ENCODE measurements around the gene UBXN1.

The UBXN1 gene

GRCh38 chr11:62678770-62679696 is at the start of gene UBXN1:
TSS of gene UBXN1 (minus strand) at chr11:62679073. CDS start at chr11:62678923, 150 bp downstream.
- peak; percentile 62 to 66 for DNase-seq (ENCODE audit: low read depth in 2 of 2)

- DNase-seq (ENCODE audit: low read depth in 2 of 2), result peak; percentile 58 to 74
Observed at GRCh38 chr11:62728171-62728988, 49.5 kb upstream of the UBXN1 start, which contains the start of gene TTC9C. TSS of gene TTC9C (plus strand) at chr11:62728486. CDS start at chr11:62728849, 363 bp downstream.

- peak; percentile 51 to 66 for DNase-seq (ENCODE audit: low read depth in 2 of 2)
Observed at GRCh38 chr11:62727872-62728170, 48.9 kb upstream of the UBXN1 start.

GRCh38 chr11:62727165-62727871 is 48.4 kb upstream of the UBXN1 start, which contains the start of gene HNRNPUL2:
TSS of gene HNRNPUL2 (minus strand) at chr11:62727457. CDS start at chr11:62727156, 301 bp downstream.
- DNase-seq (ENCODE audit: low read depth in 2 of 2), result peak; percentile 96 to 98

- DNase-seq (ENCODE audit: low read depth in 2 of 2), result no peak
Observed at GRCh38 chr11:62726915-62727164, 48.0 kb upstream of the UBXN1 start.

- DNase-seq (ENCODE audit: low read depth in 2 of 2), result no peak
Observed at GRCh38 chr11:62726156-62726914, 47.5 kb upstream of the UBXN1 start.

GRCh38 chr11:62725646-62726045 is 46.8 kb upstream of the UBXN1 start:
- DNase-seq (ENCODE audit: low read depth in 2 of 2), result no peak

GRCh38 chr11:62724171-62724570 is 45.3 kb upstream of the UBXN1 start:
- DNase-seq (ENCODE audit: low read depth in 2 of 2), result no peak

- no peak for DNase-seq (ENCODE audit: low read depth in 2 of 2)
Observed at GRCh38 chr11:62721994-62722393, 43.1 kb upstream of the UBXN1 start.

- no peak for DNase-seq (ENCODE audit: low read depth in 2 of 2)
Observed at GRCh38 chr11:62719302-62719978, 40.6 kb upstream of the UBXN1 start.

GRCh38 chr11:62716816-62717215 is 37.9 kb upstream of the UBXN1 start:
- no peak for DNase-seq (ENCODE audit: low read depth in 2 of 2)

GRCh38 chr11:62716206-62716605 is 37.3 kb upstream of the UBXN1 start:
- DNase-seq (ENCODE audit: low read depth in 2 of 2), result no peak

GRCh38 chr11:62715150-62716130 is 36.6 kb upstream of the UBXN1 start:
- no peak for DNase-seq (ENCODE audit: low read depth in 2 of 2)

GRCh38 chr11:62713343-62713742 is 34.5 kb upstream of the UBXN1 start:
- no peak for DNase-seq (ENCODE audit: low read depth in 2 of 2)

GRCh38 chr11:62712861-62713260 is 34.0 kb upstream of the UBXN1 start:
- no peak for DNase-seq (ENCODE audit: low read depth in 2 of 2)

GRCh38 chr11:62712276-62712812 is 33.5 kb upstream of the UBXN1 start:
- no peak for DNase-seq (ENCODE audit: low read depth in 2 of 2)

GRCh38 chr11:62710001-62710345 is 31.1 kb upstream of the UBXN1 start:
- no peak for DNase-seq (ENCODE audit: low read depth in 2 of 2)

GRCh38 chr11:62709247-62710000 is 30.6 kb upstream of the UBXN1 start:
- DNase-seq (ENCODE audit: low read depth in 2 of 2), result peak; percentile 90 to 93

- no peak for DNase-seq (ENCODE audit: low read depth in 2 of 2)
Observed at GRCh38 chr11:62708793-62709192, 29.9 kb upstream of the UBXN1 start.
